NCI-H1417 (cell line): Measurements from ENCODE around the gene NOL8.

Experiments
- DNase-seq, 3 experiments: peaks; one replicate each; lab custom pipeline; 2025; lab: John Stamatoyannopoulos, UW

Gene NOL8

DNA sequence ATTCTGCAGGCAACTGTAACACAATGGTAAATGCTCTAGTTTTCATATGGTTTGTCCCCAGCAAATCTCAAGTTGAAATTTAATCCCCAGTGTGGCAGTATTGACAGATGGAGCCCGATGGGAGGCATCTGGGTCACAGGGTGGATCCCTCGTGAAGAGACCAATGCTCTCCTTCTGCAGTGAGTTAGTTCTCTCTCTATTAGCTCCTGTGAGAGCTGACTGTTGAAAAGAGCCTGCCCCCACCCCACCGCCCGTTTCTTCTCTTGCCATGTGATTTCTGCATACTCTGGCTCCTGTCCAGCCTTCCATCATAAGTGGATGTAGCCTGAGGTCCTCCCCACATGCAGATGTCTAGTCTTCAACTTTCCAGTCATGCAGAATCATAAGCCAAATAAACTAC is 58.7 kb downstream of the NOL8 start:
- no peak for DNase-seq

DNA sequence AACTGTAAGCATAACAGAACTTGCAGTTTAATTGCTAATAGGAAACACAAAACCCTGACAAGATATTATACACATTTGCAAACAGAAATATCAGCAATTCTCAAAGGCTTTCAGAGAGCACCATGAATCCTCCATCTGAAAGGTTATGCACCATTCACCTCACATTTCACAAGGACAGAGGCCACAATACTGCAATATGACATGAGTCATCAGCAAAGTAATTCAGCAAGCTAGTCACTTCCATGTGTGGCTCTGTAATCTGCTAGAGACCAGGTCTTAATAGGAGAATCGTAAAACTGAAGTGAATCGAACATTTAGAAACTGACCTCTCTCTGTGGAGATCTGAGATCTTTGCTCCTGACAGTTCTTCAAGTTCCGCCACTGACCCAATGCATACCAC is 60.0 kb downstream of the NOL8 start:
- DNase-seq = no peak

GRCh38 chr9:92263131-92263530 is 62.0 kb downstream of the NOL8 start:
- no peak for DNase-seq

DNA sequence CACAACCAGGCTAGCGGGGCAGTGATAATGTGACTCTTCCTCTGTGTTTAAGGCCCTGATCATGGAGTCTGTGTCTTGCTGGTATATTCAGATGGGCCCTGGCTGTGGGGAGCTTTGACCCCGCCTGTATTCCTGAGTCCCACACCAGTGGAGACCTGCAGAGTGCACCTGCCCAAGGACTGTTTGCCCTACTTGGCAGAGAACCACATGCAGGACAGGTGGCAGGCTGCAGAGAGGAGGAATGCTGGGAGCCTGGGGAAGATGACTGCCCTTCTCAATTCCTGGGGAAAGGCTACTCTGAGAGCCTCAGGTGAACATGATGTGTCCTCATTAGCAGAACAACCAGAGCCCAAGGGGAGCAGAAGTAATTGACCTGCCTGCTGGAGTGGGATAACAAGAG is 67.8 kb downstream of the NOL8 start:
- DNase-seq = no peak

- no peak for DNase-seq
These were observed 70.5 kb downstream of the NOL8 start for GRCh38 chr9:92254381-92255337.

DNA sequence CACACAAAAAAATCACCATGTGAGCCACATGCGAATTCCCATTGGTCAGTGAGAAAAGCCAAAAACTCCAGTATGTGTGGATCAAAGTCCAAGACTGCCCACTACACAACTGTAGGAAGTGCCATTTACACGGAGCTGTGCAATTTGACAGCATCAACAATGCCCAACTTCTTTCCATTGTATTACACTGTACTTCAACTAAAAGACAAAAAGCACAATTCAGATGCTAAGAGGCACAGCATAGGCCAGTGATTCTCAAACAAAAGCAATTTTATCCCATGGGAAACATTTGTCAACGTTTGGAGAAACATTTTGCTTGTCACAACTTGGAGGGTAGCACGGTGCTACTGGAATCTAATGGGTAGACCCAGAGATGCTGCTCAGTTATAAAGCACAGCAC is 71.5 kb downstream of the NOL8 start:
- DNase-seq = no peak

DNA sequence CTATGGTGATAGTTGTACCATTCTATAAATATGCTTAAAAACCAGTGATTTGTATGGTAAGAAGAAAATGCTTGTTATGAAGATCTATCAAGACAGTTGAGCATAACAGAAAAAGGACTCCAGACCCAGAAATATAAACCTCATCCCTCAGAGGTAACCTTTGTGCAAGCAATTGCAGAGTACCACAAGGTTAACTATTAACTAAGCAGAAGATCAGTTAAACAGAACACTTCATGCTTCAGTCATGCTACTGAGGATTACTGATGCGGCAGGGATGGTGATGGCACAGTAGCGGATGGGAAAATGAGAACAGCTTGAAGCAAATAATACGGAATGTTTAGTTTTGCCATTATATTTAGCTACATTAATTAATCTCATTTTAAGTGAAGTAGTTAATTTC is 77.2 kb downstream of the NOL8 start:
- DNase-seq = no peak
